Tibial nerve (tissue), 4 donors: Measurements from ENCODE around the gene NUP93. TPM values are rescaled to one million over a fixed set of nuclear protein-coding genes. Genes with fewer than 3 reads are reported as not detected.

ENCODE experiments used
- DNase-seq, 2 donors: peaks; one replicate each; pipeline ENCODE4 v3.0.0-alpha.2; 2019; ENCODE audit warnings: low spot score in 2 of 2
- H3K27ac ChIP-seq, 4 donors: fragments of 200-600 bp; sonication (generic) in 3 of 4; one replicate each; pipeline ENCODE4 v1.5.1; 2017 to 2019; ENCODE audit warnings: mild to moderate bottlenecking in 1 of 4
- H3K27me3 ChIP-seq, 2 donors: fragments of 200-600 bp; sonication (generic) in 1 of 2; one replicate each; pipeline versions ENCODE4 v1.5.1 to v1.6.0; 2017 to 2019
- H3K36me3 ChIP-seq, 3 donors: fragments of 200-600 bp; sonication (generic); one replicate each; pipeline ENCODE4 v1.5.1; 2018 to 2019
- H3K4me1 ChIP-seq, 4 donors: fragments of 200-600 bp; sonication (generic) in 3 of 4; one replicate each; pipeline ENCODE4 v1.5.1; 2017 to 2019
- H3K4me3 ChIP-seq, 4 donors: fragments of 200-600 bp; sonication (generic) in 3 of 4; one replicate each; pipeline ENCODE4 v1.5.1; 2017 to 2019; ENCODE audit warnings: mild to moderate bottlenecking in 1 of 4, moderate library complexity in 1 of 4
- H3K9me3 ChIP-seq, 4 donors: fragments of 200-600 bp; sonication (generic) in 3 of 4; one replicate each; pipeline ENCODE4 v1.5.1; 2017 to 2019
- EP300 ChIP-seq, 2 donors: sonication (generic); formaldehyde crosslinking; IDR thresholded peaks; one replicate each; pipeline ENCODE4 v1.6.1; 2017; ENCODE audit warnings: antibody characterized with exemption in 2 of 2, mild to moderate bottlenecking in 1 of 2
- POLR2A ChIP-seq, 2 donors: fragments of 450-650 bp; IDR thresholded peaks; one replicate each; pipeline ENCODE4 v1.6.1; 2017; ENCODE audit warnings: antibody characterized with exemption in 2 of 2, mild to moderate bottlenecking in 2 of 2, moderate library complexity in 2 of 2
- WGBS, 2 donors: methylation state at CpG; one replicate each; pipeline ENCODE4 v1.1.5; 2018; 5-methylcytosine and 5-hydroxymethylcytosine counted together
- total RNA-seq, 4 donors: library from RNA; depleted of rRNA; stranded (reverse); fragments of >200 nt; gene quantifications; one replicate each; pipeline ENCODE4 v1.1.0, GENCODE V29; 2016
- TF ChIP-seq, protein P1 (sequence below), 5 experiments: fragments of 200-600 bp in 3 of 5; fragments of 450-650 bp in 2 of 5; sonication (generic) in 3 of 5; IDR thresholded peaks; one replicate each; pipeline ENCODE4 v1.5.1; 2016 to 2019; ENCODE audit warnings: antibody characterized with exemption in 5 of 5, mild to moderate bottlenecking in 3 of 5, moderate library complexity in 2 of 5

The NUP93 gene
- total RNA-seq, 4 donors from 2014 or later = 27.6 to 65.7 (median 43.8) TPM

- peaks cover 0 to 3% (median 0%) of the 10 kb centered on the region in 4 donors for H3K4me1 ChIP-seq
- H3K9me3 ChIP-seq = no peaks in the 10 kb centered on the region
- TF ChIP-seq POLR2A (IDR thresholded peaks at IDR 0.05) (no peak), EP300 (IDR thresholded peaks at IDR 0.05) (no peak)
- TF ChIP-seq, protein P1, sequence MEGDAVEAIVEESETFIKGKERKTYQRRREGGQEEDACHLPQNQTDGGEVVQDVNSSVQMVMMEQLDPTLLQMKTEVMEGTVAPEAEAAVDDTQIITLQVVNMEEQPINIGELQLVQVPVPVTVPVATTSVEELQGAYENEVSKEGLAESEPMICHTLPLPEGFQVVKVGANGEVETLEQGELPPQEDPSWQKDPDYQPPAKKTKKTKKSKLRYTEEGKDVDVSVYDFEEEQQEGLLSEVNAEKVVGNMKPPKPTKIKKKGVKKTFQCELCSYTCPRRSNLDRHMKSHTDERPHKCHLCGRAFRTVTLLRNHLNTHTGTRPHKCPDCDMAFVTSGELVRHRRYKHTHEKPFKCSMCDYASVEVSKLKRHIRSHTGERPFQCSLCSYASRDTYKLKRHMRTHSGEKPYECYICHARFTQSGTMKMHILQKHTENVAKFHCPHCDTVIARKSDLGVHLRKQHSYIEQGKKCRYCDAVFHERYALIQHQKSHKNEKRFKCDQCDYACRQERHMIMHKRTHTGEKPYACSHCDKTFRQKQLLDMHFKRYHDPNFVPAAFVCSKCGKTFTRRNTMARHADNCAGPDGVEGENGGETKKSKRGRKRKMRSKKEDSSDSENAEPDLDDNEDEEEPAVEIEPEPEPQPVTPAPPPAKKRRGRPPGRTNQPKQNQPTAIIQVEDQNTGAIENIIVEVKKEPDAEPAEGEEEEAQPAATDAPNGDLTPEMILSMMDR (IDR thresholded peaks at IDR 0.05) = no peak
- no peaks in the 10 kb centered on the region for H3K27me3 ChIP-seq
- no peak overlapping the region for H3K27ac ChIP-seq
- 78 to 89% methylated on average over 5 to 9 of the region's 9 CpGs for WGBS, 2 donors
- no peak overlapping the region for H3K4me3 ChIP-seq
- H3K36me3 ChIP-seq = no peaks in the 10 kb centered on the region
- no peak for DNase-seq
These were observed 149.3 kb downstream of the NUP93 start for GRCh38 chr16:56879276-56879675.

GRCh38 chr16:56880176-56880575 is 150.2 kb downstream of the NUP93 start:
- no peaks in the 10 kb centered on the region for H3K9me3 ChIP-seq
- no peaks in the 10 kb centered on the region for H3K36me3 ChIP-seq
- TF ChIP-seq, protein P1 (IDR thresholded peaks at IDR 0.05) = no peak
- no peak for TF ChIP-seq EP300 (IDR thresholded peaks at IDR 0.05)
- no peak for TF ChIP-seq POLR2A (IDR thresholded peaks at IDR 0.05)
- H3K4me3 ChIP-seq = no peak overlapping the region
- no peak for DNase-seq
- WGBS, 2 donors = 80 to 81% methylated on average over 12 of the region's 12 CpGs
- H3K4me1 ChIP-seq = no peaks in the 10 kb centered on the region
- no peak overlapping the region for H3K27ac ChIP-seq
- no peaks in the 10 kb centered on the region for H3K27me3 ChIP-seq

DNA sequence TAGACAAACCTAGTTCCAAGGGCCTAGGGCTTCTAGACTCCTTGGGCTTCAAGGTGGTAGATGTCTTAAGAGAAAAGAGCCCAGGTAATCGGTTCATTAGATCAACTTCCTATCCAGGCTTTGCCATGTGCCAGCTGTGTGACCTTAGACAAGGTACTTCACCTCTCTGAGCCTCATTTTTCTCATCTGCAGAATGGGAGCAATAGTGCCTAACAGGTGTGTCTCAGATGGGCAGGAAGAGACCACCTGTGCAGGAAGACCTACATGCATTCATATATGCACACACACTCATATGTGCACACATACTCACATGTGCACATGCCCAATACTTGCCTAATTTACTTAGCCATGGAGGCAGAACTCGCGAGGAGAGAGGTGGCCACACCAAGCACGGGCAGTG is 150.8 kb downstream of the NUP93 start:
- no peak for TF ChIP-seq EP300 (IDR thresholded peaks at IDR 0.05)
- no peak for TF ChIP-seq POLR2A (IDR thresholded peaks at IDR 0.05)
- TF ChIP-seq, protein P1 (IDR thresholded peaks at IDR 0.05) = no peak
- WGBS, 2 donors = 83 to 97% methylated on average over 4 of the region's 4 CpGs
- Histone ChIP-seq H3K27ac (no peak overlapping the region), H3K9me3 (no peaks in the 10 kb centered on the region), H3K4me3 (no peak overlapping the region), H3K36me3 (no peaks in the 10 kb centered on the region), H3K27me3 (no peaks in the 10 kb centered on the region), H3K4me1 (no peaks in the 10 kb centered on the region)
- DNase-seq = no peak

- 76 to 79% methylated on average over 8 of the region's 8 CpGs for WGBS, 2 donors
These were observed 152.3 kb downstream of the NUP93 start for GRCh38 chr16:56882077-56882800.

GRCh38 chr16:56883586-56883985 is 153.7 kb downstream of the NUP93 start:
- no peaks in the 10 kb centered on the region for H3K4me1 ChIP-seq
- WGBS, 2 donors = 80 to 83% methylated on average over 1 of the region's 2 CpGs
- no peak overlapping the region for H3K27ac ChIP-seq
- no peak overlapping the region for H3K4me3 ChIP-seq
- H3K27me3 ChIP-seq = no peaks in the 10 kb centered on the region
- TF ChIP-seq EP300 (IDR thresholded peaks at IDR 0.05) = no peak
- TF ChIP-seq, protein P1 (IDR thresholded peaks at IDR 0.05) = no peak
- DNase-seq = no peak
- H3K36me3 ChIP-seq = no peaks in the 10 kb centered on the region
- H3K9me3 ChIP-seq = no peaks in the 10 kb centered on the region

More at GRCh38 chr16:56882077-56882800, 152.3 kb downstream of the NUP93 start:
- Histone ChIP-seq H3K27ac (no peak overlapping the region), H3K9me3 (no peaks in the 10 kb centered on the region), H3K4me3 (no peak overlapping the region), H3K4me1 (no peaks in the 10 kb centered on the region), H3K27me3 (no peaks in the 10 kb centered on the region), H3K36me3 (no peaks in the 10 kb centered on the region)
- no peak for DNase-seq
- TF ChIP-seq POLR2A (IDR thresholded peaks at IDR 0.05) = no peak
- TF ChIP-seq, protein P1 (IDR thresholded peaks at IDR 0.05) = no peak
- no peak for TF ChIP-seq EP300 (IDR thresholded peaks at IDR 0.05)
